SH-SY5Y (cell line): ENCODE results near the gene TGFA.

Experiments
- GATA2 ChIP-seq: IDR thresholded peaks from 2 replicates; pipeline ENCODE4 v1.6.1; 2011; ENCODE audit warnings: mild to moderate bottlenecking, low read depth, low read length
- GATA3 ChIP-seq: IDR thresholded peaks from 2 replicates; pipeline ENCODE4 v1.6.1; 2011; ENCODE audit warnings: low read depth, mild to moderate bottlenecking, low read length, moderate library complexity

DNA sequence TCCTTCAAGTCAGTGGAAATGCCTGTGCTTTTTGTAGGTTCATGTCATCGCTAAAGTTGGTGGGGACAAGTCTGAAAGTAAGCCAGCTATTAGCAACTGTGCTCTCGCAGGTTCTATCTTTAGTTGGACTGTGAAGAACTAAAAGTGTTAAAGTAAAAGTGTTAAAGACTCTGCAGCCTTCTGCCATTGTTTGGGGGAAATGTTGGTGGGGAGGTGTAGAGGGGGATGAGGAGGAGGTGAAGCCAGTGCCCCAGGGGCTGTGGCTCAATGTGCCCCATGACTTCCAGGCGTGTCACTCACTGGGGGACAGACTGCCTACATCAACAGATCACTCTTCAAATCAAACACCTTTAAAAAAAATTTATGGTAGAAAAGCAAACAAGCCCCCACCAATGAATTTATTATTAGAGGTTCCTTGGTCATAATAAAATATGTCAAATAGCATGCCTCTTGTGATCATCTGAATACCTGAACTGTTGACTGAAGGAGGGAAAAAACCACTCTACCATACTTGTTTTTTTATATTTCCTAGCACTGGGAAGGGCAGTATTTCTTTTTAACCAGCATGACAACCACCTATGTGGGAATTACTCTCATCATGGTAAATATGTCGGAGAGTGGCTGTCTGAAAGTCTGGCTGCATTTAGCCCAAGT, 19.3 kb downstream of the TGFA start:
- TF ChIP-seq GATA2 (no peak), GATA3 (no peak)
